ENCODE data around the gene TNFRSF19. TPM values are rescaled to one million over a fixed set of nuclear protein-coding genes. Genes with fewer than 3 reads are reported as not detected.
A peak's percentile ranks its signal among the peaks of the same experiment; 100 is the strongest.

The TNFRSF19 gene
- total and polyA plus RNA-seq, 2 of the 13 experiments (the other 11 are each of a cell fraction or from before 2014, with no cell fraction given) = 75.3 to 77.7 TPM

- TF ChIP-seq BCL6 (CRISPR knock-in tag; IDR thresholded peaks at IDR 0.05) = 0 out of 2 replicates have a peak, but pooled peaks have one; percentile 16
- TF ChIP-seq ZNF546 (CRISPR knock-in tag; conservative IDR thresholded peaks at IDR 0.05) = no peak
- peak; percentile 97 for TF ChIP-seq ZNF629 (CRISPR knock-in tag; conservative IDR thresholded peaks at IDR 0.05)
- TF ChIP-seq ZMYM2 (CRISPR knock-in tag; IDR thresholded peaks at IDR 0.05) = no peak
- TF ChIP-seq TFAP4 (IDR thresholded peaks at IDR 0.05; ENCODE audit: borderline replicate concordance, low read depth) = no peak
These were observed 2.6 kb downstream of the TNFRSF19 start (continued) for GRCh38 chr13:23572836-23573235.

- no peaks in the 10 kb centered on the region; the same call in 1 of the 2 replicates for H4K20me1 ChIP-seq (ENCODE audit: insufficient read depth, low read length)
- H3K27ac ChIP-seq (ENCODE audit: extremely low read length, insufficient read depth, low read length) = no peak overlapping the region
- BruUV-seq (replicated peaks) = no TSS peak
- H3K4me1 ChIP-seq (ENCODE audit: insufficient read depth, low read length) = peaks cover 69% of the 10 kb centered on the region
- ChIA-PET CTCF (ENCODE audit: low intra/inter-chr PET ratio, low total read pairs) (no interaction called here), POLR2A (interaction anchor here (1.2 kb wide), 1 partner anchor 41 kb away, joined by 4 read pairs; no protein-coding TSS in a partner anchor)
- H3K36me3 ChIP-seq (replicated peaks in 1 of 2; ENCODE audit: control insufficient read depth in 1 of 2, insufficient read depth in 2 of 2, low read length in 2 of 2) = peaks cover 0 to 3% of the 10 kb centered on the region in 2 experiments; a peak in 3 of 5 replicates
- peaks cover 68% of the 10 kb centered on the region for H3K79me2 ChIP-seq (ENCODE audit: insufficient read depth, low read length)
- intact Hi-C loops (cut with micrococcal nuclease; ENCODE audit: unreplicated experiment) (loop anchor here (5.0 kb wide), 3 partner anchors 53 to 313 kb away; partner anchors contain the start of gene MIPEP), in situ Hi-C loops (cut with HindIII; ENCODE audit: extremely low pct_ligation_motif_present, low pct_unique_long_range_greater_than_20kb) (loop anchor here (5.0 to 25.0 kb wide), 2 partner anchors 107 to 313 kb away; partner anchors contain the start of genes C1QTNF9B and MIPEP)
- H3K9ac ChIP-seq (ENCODE audit: insufficient read depth, low read depth, low read length) = no peak overlapping the region
- ATAC-seq (no peak), DNase-seq (ENCODE audit: low spot score) (no peak), FAIRE-seq (no peak)
- no peaks in the 10 kb centered on the region for H3K9me3 ChIP-seq (ENCODE audit: low read length)
- no peaks in the 10 kb centered on the region for H3K27me3 ChIP-seq (ENCODE audit: control insufficient read depth in 1 of 2, insufficient read depth in 2 of 2, low read length in 2 of 2)
- TF ChIP-seq CREM (IDR thresholded peaks at IDR 0.05) = no peak
- TF ChIP-seq CREM (CRISPR knock-in tag; IDR thresholded peaks at IDR 0.05) = no peak
- peak; percentile 41; the same call in 1 of the 2 replicates for TF ChIP-seq RBFOX2 (IDR thresholded peaks at IDR 0.05; ENCODE audit: low read depth, low read length)
- no peak overlapping the region for H2AFZ ChIP-seq (ENCODE audit: low read length)
- H3K4me2 ChIP-seq (ENCODE audit: low read depth, low read length) = peak overlapping the region; percentile 38
- WGBS (ENCODE audit: low lambda C conversion rate) = 66% methylated on average over 3 of the region's 3 CpGs
- H3K4me3 ChIP-seq (replicated peaks in 1 of 3; ENCODE audit: insufficient read depth in 1 of 3, low read depth in 2 of 3, low read length in 3 of 3) = no peak overlapping the region; a peak in 1 of 6 replicates
These were observed 4.4 kb downstream of the TNFRSF19 start for GRCh38 chr13:23574421-23575145.
